ENCODE results near the gene IGF2. TPM values are rescaled to one million over a fixed set of nuclear protein-coding genes. Genes with fewer than 3 reads are reported as not detected.

Gene IGF2
- total and polyA plus RNA-seq, 2 of the 8 experiments (the other 6 are each of a cell fraction or from before 2014, with no cell fraction given), result 0.74 to 1.5 TPM

GRCh38 chr11:2094354-2095197 is 44.6 kb downstream of the IGF2 start (continued):
- TF ChIP-seq TCF12 (IDR thresholded peaks at IDR 0.05; ENCODE audit: low read depth, low read length), result no peak
- no peak for TF ChIP-seq PHF8 (conservative IDR thresholded peaks at IDR 0.05; ENCODE audit: low read depth, low read length)
- TF ChIP-seq TAF7 (optimal IDR thresholded peaks at IDR 0.05; ENCODE audit: borderline replicate concordance, low read depth, low read length), result no peak
- TF ChIP-seq GABPA (IDR thresholded peaks at IDR 0.05; ENCODE audit: borderline replicate concordance, insufficient read depth, low read length), result no peak
- TF ChIP-seq, protein P1, sequence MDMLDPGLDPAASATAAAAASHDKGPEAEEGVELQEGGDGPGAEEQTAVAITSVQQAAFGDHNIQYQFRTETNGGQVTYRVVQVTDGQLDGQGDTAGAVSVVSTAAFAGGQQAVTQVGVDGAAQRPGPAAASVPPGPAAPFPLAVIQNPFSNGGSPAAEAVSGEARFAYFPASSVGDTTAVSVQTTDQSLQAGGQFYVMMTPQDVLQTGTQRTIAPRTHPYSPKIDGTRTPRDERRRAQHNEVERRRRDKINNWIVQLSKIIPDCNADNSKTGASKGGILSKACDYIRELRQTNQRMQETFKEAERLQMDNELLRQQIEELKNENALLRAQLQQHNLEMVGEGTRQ (IDR thresholded peaks at IDR 0.05; ENCODE audit: low read length), result no peak
- TF ChIP-seq POLR2A (IDR thresholded peaks at IDR 0.05; ENCODE audit: control extremely low read depth in 1 of 2, low read depth in 2 of 2, low read length in 2 of 2), result no peak

All from H1 (cell line).